Heart right ventricle (tissue), 16 donors: ENCODE measurements around the gene RBM38. TPM values are rescaled to one million over a fixed set of nuclear protein-coding genes. Genes with fewer than 3 reads are reported as not detected.

Source experiments
- ATAC-seq, 8 donors: fragments of 200-7000 bp; cut with Tn5 transposase; one replicate each; pipeline ENCODE4 v1.9.1; 2020; ENCODE audit warnings: mild to moderate bottlenecking in 8 of 8, moderate library complexity in 8 of 8, moderate number of reproducible peaks in 1 of 8
- DNase-seq, 2 donors: peaks; one replicate each; pipeline ENCODE4 v3.0.0-alpha.2; 2020
- H3K27ac ChIP-seq, 10 donors: fragments of 200-600 bp; sonication (generic) in 2 of 10; one replicate each; pipeline versions ENCODE4 v1.5.0 to v1.8.0; 2020 to 2022; ENCODE audit warnings: mild to moderate bottlenecking in 3 of 10
- H3K27me3 ChIP-seq, 7 donors: fragments of 200-600 bp; one replicate each; pipeline ENCODE4 v1.8.0; 2021 to 2022; ENCODE audit warnings: mild to moderate bottlenecking in 2 of 7
- H3K36me3 ChIP-seq, 9 donors: fragments of 200-600 bp; sonication (generic) in 1 of 9; one replicate each; pipeline versions ENCODE4 v1.5.0 to v1.8.0; 2020 to 2022; ENCODE audit warnings: mild to moderate bottlenecking in 2 of 9
- H3K4me1 ChIP-seq, 9 donors: fragments of 200-600 bp; sonication (generic) in 1 of 9; one replicate each; pipeline versions ENCODE4 v1.5.0 to v1.8.0; 2020 to 2022; ENCODE audit warnings: mild to moderate bottlenecking in 4 of 9
- H3K4me3 ChIP-seq, 10 donors: fragments of 200-600 bp; sonication (generic) in 2 of 10; one replicate each; pipeline versions ENCODE4 v1.5.0 to v1.8.0; 2020 to 2022; ENCODE audit warnings: mild to moderate bottlenecking in 7 of 10, moderate library complexity in 2 of 10
- H3K9me3 ChIP-seq, 11 donors: fragments of 200-600 bp in 10 of 11; sonication (generic) in 2 of 11; one replicate each; pipeline versions ENCODE4 v1.5.0 to v1.8.0; 2013 to 2022; ENCODE audit warnings: mild to moderate bottlenecking in 2 of 11, control low read depth in 1 of 11, moderate library complexity in 1 of 11
- CTCF ChIP-seq, 9 donors: fragments of 200-600 bp; sonication (generic) in 2 of 9; IDR thresholded peaks; one replicate each; pipeline versions ENCODE4 v1.5.0 to v1.8.0; 2021 to 2022; ENCODE audit warnings: antibody characterized with exemption in 9 of 9, mild to moderate bottlenecking in 5 of 9, moderate library complexity in 1 of 9
- WGBS, 2 donors: extraction: QIAGEN DNeasy Blood & Tissue Kit; methylation state at CpG; one replicate each; pipeline ENCODE4 v1.1.7; 2013; ENCODE audit warnings: inconsistent platforms in 1 of 2; 5-methylcytosine and 5-hydroxymethylcytosine counted together
- intact Hi-C, 10 donors: fragments of 100-400 bp; cut with DNase I; formaldehyde crosslinking; loops; one replicate each; pipeline versions ENCODE4 v1.11.1 to v1.14.2; 2022
- polyA plus RNA-seq, 2 donors: library from polyadenylated mRNA; stranded (reverse); fragments of 200-250 nt; gene quantifications; one replicate each; pipeline ENCODE4 v1.2.3, GENCODE V29; 2013
- total RNA-seq, 10 donors: library from RNA; stranded (reverse); fragmentation: NEBNext Ultra II Directional in 3 of 10; extraction: Animal tissue kit (Norgen Biotek cat#: 25700) in 3 of 10; gene quantifications; one replicate each; pipeline versions ENCODE4 v1.2.1 to v1.2.4, GENCODE V29; 2021 to 2023
- donor health status: Arrhythmogenic right ventricular cardiomyopathy.
- donor health status: ischemic (EF 13 %, LVEDD 7.1; RV severe dilation, severe dysfunction).
- donor health status: healthy with polysubstance abuse.
- donor health status: DM: no; HTN: yes; CAD: no.
- donor health status: DM: no; HTN: no; CAD: no.
- donor health status: ischemic (EF 25% LVEDD 6.9; RV normal size, moderate dysfunction).
- donor health status: ischemic (EF 25% LVEDD 5.7; RV mildly dilated, moderate dysfunction).
- donor health status: healthy.
- donor health status: DM: yes; HTN: yes; CAD: no.
- donor health status: Ischemic cardiomyopathy.
- donor health status: ischemic (EF 35%, LVEDD 5.7; RV mildly dilated, moderate dysfunction).
- donor health status: nonischemic (EF 11% LVEDD 7.7; RV severe dilation, severe dysfunction).
- donor health status: DM: yes; HTN: yes; CAD: no.
- donor health status: PGD.
- donor health status: ischemic (EF 29% LVEDD 5.4; RV normal size, mild dysfunction).
- donor health status: nonischemic (EF 23%, LVEDD 6.1; RV moderate dilation, normal function).

The RBM38 gene
- total and polyA plus RNA-seq, 12 donors = 35.5 to 119 (median 50.2) TPM

DNA sequence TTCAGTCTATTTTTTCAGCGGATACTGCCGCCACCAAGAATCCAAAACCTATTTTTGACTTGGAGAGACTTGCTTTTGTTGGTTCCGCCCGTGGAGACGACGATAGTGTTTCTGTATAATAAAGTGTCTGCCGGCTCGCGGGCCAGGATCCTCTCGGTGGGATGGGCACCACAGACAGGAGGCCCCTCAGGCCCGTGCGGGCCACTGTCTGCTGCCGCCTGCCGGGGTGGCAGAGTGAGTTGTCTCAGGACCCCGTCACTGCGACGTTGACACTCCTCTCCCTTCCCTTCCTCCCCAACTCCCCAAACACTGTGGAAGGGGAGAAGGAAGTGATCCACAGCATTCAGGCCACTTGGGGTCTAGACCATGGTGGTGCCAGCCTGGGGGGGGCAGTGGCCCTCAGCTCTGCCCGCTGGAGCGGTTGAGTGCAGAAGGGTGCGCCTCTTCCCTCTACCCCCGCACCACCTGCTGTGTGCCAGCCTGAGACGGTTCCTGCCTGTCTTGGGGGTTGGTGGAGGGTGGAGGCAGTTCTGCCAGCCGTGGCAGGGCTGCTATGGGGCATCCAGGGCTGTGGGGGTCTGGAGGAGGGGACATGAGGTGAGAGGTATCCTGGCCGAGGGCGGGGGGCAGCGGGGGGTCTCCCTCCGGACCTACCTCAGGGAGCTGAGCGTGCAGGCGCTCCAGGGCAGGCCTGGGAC lies 17.5 kb downstream of the RBM38 start:
- Histone ChIP-seq H3K9me3 (no peaks in the 10 kb centered on the region), H3K36me3 (peaks cover 0 to 64% (median 24%) of the 10 kb centered on the region in 9 donors), H3K4me3 (no peak overlapping the region), H3K27me3 (no peaks in the 10 kb centered on the region), H3K27ac (peak overlapping the region in 1 of 10 donors; percentile 3), H3K4me1 (peaks cover 6 to 44% (median 25%) of the 10 kb centered on the region in 9 donors)
- ATAC-seq (no peak), DNase-seq (no peak)
- no peak for TF ChIP-seq CTCF (IDR thresholded peaks at IDR 0.05)
- 73 to 83% methylated on average over 29 of the region's 29 CpGs for WGBS, 2 donors
- intact Hi-C loops = no loop called here

- intact Hi-C loops = no loop called here
- Histone ChIP-seq H3K27ac (peak overlapping the region in 2 of 10 donors; percentile 12 to 47), H3K9me3 (no peaks in the 10 kb centered on the region), H3K27me3 (no peaks in the 10 kb centered on the region), H3K4me1 (peaks cover 6 to 41% (median 25%) of the 10 kb centered on the region in 9 donors), H3K36me3 (peaks cover 0 to 58% (median 22%) of the 10 kb centered on the region in 9 donors), H3K4me3 (no peak overlapping the region)
- TF ChIP-seq CTCF (IDR thresholded peaks at IDR 0.05) = no peak
- ATAC-seq (no peak), DNase-seq (no peak)
- WGBS, 2 donors = 63 to 67% methylated on average over 16 of the region's 16 CpGs
Observed at GRCh38 chr20:57409316-57409671, 18.1 kb downstream of the RBM38 start.

- 35 to 42% methylated on average over 14 of the region's 14 CpGs for WGBS, 2 donors
- peaks cover 6 to 41% (median 24%) of the 10 kb centered on the region in 9 donors for H3K4me1 ChIP-seq
- DNase-seq (no peak), ATAC-seq (peak in 7 of 8 donors; percentile 18 to 53 (median 40))
- H3K4me3 ChIP-seq = no peak overlapping the region
- no peaks in the 10 kb centered on the region for H3K27me3 ChIP-seq
- no peaks in the 10 kb centered on the region for H3K9me3 ChIP-seq
- intact Hi-C loops = no loop called here
- peaks cover 0 to 53% (median 22%) of the 10 kb centered on the region in 9 donors for H3K36me3 ChIP-seq
- H3K27ac ChIP-seq = peak overlapping the region in 4 of 10 donors; percentile 10 to 47 (median 17)
- no peak for TF ChIP-seq CTCF (IDR thresholded peaks at IDR 0.05)
Observed at GRCh38 chr20:57409672-57410397, 18.6 kb downstream of the RBM38 start.

- DNase-seq (no peak), ATAC-seq (peak in 1 of 8 donors; percentile 0)
- Histone ChIP-seq H3K27ac (peak overlapping the region in 2 of 10 donors; percentile 10 to 22), H3K27me3 (no peaks in the 10 kb centered on the region), H3K4me1 (peaks cover 6 to 41% (median 24%) of the 10 kb centered on the region in 9 donors), H3K4me3 (no peak overlapping the region), H3K9me3 (no peaks in the 10 kb centered on the region), H3K36me3 (peaks cover 0 to 46% (median 22%) of the 10 kb centered on the region in 9 donors)
- WGBS, 2 donors = 70 to 73% methylated on average over 15 of the region's 15 CpGs
- intact Hi-C loops = no loop called here
- TF ChIP-seq CTCF (IDR thresholded peaks at IDR 0.05) = no peak
Observed at GRCh38 chr20:57410398-57410920, 19.3 kb downstream of the RBM38 start.
